GM19240 (cell line): ENCODE measurements around the gene GSE1.

Experiments
- DNase-seq: peaks from one replicate; pipeline ENCODE4 v3.0.0; 2011; ENCODE audit warnings: low spot score; ENCODE audit not compliant: insufficient read length

GSE1 gene

DNA sequence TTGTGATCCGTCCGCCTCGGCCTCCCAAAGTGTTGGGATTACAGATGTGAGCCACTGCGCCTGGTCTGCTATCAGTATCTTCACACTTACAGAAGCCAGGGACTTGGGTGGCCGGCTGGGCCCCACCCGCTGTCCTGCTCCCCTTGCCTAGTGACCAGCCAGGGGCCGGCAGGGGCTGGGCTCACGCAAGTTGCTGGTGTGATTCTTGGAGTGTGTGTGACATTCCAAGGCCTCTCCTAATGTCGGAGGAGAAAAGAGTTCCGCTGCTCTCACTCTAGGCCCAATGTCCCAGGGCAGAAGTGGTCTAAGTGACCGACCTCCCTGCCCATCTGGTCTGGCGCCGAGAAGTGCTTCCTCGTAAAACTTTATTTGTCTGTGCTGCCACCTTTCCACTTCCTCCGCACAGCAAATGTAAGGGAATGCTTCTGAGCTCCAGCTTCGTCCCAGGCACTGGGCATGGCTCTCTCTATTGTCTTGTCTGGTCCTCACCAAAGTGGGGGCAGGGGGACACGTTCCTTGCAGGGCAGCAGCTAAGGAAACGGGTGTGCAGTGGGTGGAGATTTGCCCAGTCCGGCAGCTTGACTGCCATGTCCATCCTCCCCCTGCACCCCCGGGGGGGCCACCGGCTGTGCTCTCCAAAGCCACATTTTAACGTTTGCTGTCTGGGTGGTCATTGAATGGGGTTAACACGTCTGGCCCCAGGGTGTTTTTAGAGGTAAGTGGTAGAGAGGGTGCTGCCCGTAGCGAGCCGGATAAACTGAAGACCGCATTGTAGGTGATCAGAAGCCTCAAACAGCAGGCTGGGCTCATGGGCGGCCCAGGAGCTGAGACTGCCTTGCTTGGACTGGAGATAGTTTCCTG, 7.8 kb upstream of the GSE1 start:
- DNase-seq: no peak

DNA sequence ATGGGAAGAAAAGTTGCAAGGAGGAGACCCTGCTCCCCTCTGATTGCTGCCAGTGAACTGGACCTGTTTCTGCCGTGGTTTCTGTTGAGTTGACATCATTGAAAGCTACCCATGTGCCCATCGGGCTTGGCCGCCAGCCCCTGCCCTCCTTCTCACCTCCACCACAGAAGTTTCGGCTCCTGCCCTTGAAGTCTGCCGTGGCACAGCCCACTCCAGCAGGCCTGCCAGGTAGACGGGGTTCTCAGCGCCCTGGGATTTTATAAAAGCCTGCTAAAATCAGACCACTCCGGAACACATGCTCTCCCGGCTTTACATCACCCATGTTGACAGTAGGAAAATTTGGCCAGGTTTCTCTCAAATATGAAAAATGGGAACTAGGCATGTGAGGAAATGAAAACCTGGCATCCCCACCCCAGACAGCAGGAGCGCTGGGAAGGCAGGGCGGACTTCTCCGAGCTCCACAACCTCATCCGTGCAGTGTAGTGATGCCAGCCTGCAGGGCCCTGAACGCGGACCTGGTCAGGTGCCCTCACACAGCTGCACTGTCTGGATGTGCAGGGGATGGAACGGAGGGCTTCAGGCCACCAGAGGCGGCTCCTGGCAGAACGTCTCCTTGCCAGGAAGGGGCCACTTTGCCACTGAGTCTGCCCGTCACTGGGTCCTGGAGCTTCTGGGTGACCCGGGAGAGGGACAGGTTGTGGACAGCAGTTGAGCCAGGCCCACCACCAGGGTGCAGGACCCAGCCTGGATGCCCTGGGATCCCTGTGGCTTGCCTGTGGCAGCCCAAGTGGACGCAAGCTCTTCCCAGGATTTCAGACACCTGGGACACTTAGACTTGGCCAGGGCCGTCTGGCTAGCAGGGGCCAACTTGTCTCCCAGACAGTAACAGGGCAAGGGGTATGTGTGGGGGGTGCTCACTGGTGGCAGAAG, 6.9 kb upstream of the GSE1 start:
- no peak for DNase-seq

DNA sequence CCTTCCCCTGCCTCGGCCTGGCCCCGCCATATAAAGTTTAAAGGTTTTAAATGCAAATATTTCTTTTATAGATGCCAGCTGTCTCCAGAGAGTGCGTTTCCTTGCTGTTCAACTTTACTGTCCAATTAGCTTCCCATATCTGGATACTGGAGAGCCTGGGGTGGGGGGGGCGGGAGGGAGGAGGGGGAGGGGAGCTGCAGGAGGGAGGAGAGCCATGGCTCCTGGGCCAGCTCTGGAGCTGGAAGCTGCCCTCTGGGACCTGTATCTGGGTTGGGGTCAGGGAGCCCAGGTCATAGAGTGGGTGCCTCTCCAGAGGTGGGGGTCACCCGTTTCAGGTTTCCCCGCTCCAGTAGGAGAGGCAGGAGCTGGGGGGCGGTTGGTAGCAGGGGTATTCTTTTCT, 6.2 kb upstream of the GSE1 start:
- DNase-seq: no peak

DNA sequence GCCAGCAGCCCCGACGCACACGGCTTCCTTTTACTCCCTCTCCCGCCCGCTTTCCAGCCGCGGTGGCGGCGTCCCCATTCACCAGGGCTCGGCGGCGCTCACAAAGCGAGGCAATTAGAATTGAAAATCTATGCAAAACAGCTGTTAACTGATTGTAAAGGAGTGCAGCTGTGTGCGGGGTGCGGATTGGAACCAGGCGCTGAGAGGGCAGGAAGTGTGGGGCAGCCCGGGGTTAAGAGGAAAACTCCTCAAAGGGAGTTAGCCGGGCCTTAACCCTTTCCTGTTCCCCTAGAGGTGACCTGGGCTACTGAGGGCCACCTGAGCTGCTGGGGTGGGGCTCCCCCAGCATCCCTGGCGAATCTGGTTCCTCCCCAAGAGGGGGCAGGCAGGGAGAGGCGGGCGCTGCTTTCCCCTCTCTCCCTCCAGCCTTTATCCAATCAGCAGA, 5.8 kb upstream of the GSE1 start:
- DNase-seq: no peak

DNA sequence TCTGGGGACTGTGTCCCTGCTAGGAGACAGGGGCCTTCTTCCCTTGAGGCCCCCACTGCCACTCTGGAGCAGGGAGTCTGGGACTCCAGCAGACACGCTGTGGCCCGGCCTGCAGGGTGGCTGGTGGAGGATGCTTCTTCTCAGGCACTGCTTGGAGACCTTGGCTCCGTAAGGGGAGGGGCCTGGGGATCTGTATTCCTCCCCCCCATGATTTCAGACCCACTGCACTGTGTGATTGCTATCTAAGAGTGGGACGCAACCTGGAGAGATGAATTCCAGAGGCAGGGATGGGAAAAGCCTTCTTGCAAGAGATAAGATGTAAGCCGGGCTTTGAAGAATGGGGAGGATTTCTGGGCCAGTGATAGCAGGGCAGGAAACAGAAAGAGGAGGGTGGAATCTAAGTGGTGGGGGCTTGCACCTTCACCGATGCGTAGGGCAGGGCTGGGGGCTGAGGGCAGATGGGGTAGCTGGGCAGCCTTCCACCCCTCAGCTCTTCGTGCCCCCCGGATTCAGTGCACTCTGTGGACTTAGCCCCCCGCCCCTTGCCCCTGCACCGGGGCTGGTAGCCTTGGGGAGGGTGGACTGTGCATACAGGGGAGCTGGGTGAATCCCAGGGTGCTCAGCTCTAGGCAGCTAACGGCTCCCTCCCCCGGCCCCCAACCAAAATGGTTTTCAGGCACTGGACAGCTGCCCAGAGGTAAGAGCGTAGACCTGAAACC, 5.2 kb upstream of the GSE1 start:
- no peak for DNase-seq

DNA sequence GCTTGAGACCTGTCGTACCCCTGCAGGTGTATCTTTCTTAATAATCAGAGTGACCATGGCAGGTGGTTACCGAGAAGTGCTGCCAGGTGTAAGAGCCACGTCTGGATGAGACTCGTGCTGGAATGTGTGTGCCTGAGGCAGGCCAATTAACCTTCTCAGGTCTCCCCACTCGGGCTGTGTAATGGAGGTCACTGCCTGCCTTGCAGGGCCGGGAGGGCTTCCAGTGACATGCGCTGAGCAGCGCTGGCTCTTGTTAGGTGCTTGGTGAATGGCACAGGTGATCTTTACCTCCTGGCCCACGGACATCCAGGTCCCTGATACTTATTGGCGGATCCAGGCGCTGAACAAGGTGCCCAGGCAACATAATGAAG, 4.6 kb upstream of the GSE1 start:
- DNase-seq: no peak

DNA sequence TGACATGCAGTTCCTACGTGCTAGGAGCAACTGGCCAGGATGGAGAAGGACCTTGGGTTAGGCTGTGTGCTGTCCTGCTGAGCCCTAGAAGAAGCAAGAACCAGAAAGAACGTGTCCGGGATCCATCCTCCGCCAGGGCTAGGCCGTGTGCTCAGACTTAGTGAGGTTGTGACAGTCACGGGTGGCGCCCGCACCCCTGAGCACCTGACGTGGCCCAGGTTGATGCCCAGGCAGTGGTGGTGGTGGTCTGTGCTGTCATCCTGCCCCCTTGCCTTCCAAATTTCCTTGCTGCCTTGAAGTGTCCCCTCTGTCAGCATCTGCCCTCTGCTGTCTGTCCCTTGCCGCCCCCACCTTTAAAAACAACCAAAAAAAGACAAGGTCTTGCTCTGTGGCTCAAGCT, 4.2 kb upstream of the GSE1 start:
- no peak for DNase-seq

DNA sequence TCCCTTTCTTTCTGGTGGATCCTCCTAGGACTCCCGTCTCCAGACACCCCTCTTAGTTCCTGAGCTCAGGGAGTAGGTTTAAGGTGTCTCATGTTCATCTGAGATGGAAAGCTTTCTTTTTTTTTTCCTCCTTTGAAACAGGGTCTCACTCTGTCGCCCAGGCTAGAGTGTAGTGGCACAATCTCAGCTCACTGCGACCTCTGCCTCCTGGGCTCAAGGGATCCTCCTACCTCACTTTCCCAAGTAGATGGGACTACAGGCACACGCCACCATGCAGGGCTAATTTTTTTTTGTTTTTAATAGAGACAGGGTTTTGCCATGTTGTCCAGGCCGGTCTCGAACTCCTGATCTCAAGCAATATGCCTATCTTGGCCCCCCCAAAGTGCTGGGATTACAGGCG, 3.6 kb upstream of the GSE1 start:
- no peak for DNase-seq

DNA sequence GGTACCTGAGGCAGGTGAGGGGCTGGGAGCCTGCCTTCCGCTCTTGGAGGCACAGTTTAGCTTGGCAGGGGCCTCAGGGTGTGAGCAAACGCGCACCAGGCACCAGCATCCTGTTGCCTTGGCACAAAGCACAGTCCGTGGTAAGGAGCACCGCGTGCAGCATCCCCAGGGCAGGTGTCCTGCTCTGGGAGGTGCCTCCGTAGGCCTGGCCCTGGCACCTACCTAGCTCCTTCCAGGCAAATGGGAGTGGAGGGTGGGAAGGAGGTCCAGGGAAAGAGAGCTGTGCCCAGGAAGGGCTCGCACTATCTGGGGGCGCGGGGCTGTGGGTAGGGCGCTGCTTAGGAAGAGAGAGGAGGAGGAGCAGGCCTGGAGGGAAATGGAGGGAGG, 3.1 kb upstream of the GSE1 start:
- DNase-seq: no peak

DNA sequence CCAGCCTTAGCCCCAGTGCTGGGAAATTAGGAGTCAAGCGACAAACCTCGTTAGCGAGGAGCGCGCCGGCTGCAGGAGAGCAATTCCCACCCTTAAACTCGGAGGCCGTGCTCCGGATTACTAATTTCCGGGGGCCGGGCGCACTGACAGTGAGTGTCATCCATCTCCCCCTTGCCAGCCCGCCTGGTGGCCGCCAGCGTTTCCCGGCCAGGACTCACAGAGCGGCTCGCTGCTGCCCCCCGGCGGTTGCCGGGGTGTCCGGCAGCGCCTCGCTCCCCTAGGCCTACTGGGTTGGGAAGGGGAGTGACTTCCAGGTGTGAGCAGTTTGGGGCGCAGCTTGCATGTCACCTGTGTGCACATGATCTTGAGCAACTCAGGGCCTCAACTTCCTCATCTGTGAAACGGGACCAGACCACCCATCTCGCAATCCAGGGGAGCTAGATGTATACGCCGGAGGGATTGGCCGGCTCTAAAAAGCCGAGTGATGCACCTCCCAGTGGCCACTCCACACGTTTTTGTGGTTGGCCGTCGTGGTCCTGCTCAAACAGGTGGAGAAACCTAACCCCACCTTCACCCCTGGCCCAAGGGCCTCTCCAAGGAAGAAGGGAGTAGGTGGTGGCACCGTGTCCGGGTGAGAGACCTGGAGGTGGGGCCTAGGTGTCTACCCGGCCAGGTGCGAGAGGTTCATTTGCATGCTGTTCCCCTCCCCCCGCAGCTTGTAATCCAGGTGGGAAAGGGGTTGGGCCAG, 2.5 kb upstream of the GSE1 start:
- peak; percentile 85 for DNase-seq

DNA sequence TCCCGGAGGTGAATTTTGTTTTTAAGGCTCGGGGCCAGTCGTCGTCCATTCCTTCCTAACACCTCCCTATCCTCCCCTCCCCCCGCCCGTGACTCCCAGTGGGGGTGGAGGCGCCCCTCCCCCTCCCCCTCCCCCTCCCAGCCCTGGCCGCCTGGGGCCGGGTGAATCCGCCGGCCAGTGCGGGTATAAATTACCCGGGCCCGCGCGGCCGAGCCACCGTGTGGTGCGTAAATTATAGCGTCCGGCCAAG, 2.0 kb upstream of the GSE1 start:
- no peak for DNase-seq

DNA sequence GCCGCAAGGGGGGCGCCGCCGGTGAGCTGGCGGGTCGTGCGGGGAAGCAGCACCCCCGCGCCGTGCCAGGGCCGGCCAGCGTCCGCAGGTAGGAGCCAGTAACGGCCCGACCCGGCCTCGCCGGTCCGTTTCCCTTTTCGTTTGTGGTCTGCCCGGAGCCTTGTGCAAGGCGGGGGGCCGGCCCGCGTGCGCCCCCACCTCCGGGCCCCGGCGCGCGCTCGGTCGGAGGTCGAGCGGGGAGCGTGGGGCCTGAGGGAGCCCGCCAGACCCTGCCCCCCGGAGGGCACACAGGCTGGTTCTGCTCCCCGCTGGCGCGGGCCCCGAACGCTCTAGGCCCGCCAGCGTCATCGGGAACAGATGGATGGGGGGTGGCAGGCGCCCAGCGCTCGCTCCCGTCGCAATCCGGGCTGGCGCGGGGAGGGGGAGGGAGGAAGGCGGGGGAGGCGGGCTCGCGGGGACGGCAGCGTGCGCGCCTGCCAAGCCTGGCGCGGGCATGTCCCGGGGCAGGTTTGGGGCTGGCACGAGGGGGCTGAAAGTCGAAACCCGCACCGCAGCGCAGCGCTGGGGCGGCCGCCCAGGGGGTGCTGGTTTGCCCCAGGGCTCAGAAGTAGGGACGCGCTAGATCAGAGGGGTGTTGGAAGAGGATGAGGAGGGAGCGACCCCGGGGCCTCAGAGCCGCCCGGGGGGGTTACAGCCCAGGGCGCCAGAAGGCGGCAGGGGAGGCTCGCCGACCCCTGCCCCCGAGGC, 1.5 kb upstream of the GSE1 start:
- DNase-seq: no peak

DNA sequence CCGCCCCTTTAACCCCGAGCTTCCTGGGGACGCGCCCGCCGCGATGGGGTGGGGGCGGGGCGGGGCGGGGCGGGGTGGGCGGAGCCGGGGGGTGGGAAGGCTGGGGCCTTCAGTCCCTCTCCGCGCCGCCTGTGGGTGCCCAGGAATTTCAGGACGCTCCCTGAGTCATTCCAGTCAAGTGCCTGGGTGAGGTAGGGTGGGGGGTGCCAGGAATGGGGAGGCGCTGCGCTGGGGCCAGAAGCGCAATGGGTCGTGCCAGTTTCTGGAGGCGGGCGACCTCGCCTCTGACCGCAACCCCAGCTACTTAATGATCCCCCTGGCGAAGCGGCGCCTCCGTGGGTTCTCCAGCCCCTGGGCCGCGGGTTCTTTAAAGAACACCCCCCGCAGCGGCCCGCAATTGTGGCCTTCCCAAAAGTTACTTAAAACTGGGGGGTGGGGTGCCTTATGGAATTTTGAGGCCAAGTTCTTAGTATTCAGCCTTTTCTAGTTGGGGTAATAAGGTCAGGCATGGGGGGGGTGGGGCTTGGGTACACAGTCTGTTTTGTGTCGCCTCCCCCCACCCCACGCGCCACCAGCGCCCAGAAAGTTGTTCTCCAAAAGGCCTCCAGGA, 826 bp upstream of the GSE1 start:
- no peak for DNase-seq

DNA sequence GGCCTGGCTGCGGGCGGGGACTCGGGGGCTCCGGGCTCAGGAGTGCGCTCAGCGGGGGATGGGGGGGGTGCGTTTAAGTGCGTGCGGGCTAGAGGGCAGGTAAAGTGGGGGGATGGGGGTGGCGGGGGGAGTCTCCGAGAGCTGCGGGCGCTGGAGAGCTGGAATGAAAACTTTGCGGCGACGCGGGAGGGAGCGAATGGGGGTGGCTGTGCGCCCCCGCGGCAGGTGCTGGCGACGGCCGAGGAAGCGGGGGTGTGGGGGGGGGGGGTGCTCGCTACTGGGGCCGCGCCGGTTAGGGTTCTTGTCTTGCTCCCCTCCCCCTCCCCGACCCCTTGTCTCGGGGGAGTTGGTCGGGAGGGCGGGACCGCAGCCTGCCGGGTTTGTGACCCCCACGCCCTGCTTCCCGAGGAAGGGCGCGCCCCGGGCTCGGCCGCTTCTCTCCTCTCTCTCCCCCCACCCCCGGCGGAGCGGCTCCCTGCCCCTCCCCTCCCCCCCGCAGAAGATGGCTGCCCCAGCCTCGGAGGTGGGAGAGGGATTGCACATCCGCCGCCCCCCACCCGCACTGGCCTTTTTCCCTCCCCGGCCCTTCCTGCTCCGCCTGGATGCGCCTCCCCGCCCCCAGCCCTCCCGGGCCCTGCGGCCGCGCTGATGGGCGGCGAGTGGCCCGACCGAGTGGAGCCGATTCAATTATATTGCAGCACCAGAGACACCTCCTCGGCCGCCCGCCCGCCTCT, 649 bp downstream of the GSE1 start:
- no peak for DNase-seq

DNA sequence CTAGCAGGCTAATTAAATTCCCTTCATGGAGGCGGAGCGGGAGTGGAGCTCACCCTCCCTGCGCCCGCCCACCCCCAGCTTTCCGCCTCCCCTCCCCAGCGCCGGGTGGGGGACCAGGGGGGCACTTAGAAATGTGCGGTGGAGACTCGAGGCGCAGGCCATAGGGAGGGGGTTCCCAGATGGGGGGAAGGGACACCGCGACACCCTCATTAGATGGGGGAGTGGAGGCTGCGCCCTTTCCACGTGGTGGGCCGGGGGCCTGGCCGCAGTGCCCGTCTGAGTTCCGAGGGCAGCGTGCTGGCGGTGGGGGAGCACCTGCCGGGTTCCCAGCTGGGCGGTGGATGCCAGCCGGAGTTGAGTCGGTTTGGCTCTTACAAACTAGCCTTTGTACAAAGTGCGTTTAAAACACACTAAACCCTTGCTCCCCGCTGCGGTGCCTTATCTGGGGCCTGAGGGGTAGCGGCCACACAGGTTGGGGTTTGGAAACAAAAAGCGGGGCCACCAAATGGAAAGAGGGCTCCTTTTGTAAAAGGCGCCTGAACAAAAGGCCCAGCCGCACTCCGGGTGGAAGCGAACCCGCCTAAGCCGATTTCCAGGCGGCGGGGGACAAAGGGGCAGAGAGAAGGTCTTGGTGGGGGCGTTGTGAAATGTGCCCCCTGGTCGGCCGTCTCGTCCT, 1.4 kb downstream of the GSE1 start:
- no peak for DNase-seq

DNA sequence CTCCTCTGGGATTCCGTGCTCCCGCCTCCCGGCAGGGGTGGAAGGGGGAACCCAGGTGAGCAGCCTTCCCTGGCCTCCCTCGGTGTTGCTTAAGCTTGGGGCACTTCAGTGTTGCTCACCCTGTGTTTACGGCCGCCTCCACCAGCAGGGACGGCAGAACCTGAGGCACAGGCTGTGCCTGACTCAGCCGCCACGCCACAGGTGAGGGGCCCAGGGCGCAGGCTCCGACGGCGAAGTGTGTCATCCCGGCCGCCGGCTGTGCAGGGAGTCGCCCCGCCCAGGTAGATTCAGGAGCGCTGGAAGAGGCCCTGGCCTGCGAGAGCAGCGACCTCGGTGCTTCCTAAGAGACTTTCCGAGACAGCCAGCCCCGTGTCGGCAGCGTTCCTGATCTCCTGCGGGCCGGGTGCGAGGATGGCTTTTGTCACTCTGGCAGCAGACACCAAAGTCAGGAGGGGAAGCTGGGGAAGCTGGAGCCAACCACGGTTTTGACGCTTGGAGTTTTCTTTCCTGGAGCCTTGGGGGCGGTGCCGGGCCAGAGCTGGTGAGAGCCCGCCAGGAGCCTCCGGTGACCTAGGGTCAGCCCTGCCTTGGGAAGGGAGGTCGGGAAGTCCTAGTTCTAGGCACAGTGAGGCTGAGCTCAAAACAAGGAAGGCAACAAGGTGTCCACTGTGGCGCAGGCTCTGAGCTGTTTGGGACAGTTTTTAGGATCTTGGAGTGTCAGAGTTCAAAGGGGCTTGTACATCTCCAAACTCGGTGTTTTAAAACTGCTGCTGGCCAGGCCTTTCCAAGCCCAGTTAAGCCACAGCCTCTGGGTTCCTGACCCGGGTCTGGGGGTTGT, 2.1 kb downstream of the GSE1 start:
- no peak for DNase-seq

DNA sequence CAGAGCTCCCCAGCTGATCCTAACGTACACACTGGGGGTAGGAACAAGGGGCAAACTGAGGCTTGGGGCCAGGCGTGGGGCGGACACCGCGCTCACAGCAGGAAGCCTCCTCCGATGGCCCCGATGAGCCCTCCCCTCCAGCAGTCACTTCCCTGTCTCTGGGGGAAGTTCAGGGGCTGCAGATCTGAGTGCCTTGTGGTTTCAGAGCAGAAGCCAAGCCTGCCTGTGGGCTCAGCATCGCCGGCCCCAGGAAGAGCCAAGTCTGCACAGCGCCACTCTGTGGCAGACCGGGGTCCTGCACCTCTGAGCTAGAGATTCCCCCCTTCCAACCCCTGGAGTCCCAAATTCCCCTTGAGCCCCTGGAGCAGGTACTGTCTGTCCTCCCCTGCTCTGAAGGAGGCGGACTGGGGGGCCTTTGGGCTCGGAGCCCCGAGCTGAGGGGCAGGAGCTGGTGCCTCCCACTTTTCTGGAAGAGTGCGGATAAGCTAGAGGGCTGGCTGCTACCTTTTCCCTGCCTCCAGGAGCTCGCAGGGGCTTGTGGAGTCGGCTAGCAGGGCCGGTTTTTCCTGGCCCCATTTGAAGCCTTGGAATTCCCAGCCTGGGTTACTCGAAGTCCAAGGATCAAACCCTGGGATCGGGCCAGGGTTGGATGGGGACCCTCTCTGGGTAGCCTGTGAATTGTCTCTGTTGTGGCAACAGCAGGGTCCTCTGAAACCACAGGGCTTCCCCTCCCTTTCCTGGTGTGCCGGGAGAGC, 2.9 kb downstream of the GSE1 start:
- peak; percentile 96 for DNase-seq
